Adrenal gland (tissue), 12 donors: ENCODE results near the gene RBM14. TPM values are rescaled to one million over a fixed set of nuclear protein-coding genes. Genes with fewer than 3 reads are reported as not detected.
"Not testable (repeated sequence)": the region's sequence is repeated elsewhere in the genome, so short reads cannot be mapped to it uniquely, and the experiment has no call there.

Source experiments
- DNase-seq, 7 donors: peaks; one replicate each; pipeline ENCODE4 v3.0.0-alpha.2; 2019 to 2020
- H3K27ac ChIP-seq, 5 donors: fragments of 200-600 bp; sonication (generic) in 4 of 5; 1 replicate in 3 of 5; 2 replicates in 2 of 5; pipeline versions ENCODE4 v1.5.1 to v1.8.0; 2016 to 2020; ENCODE audit warnings: mild to moderate bottlenecking in 1 of 5
- H3K27me3 ChIP-seq: fragments of 200-600 bp; 2 replicates; pipeline ENCODE4 v1.8.0; 2021
- H3K36me3 ChIP-seq, 2 donors: fragments of 200-600 bp; replicated peaks in 1 of 2; 1 replicate in 1 of 2; 2 replicates in 1 of 2; pipeline versions ENCODE4 v1.5.1 to v1.8.0; 2018 to 2022
- H3K4me1 ChIP-seq, 2 donors: fragments of 200-600 bp; replicated peaks in 1 of 2; 1 replicate in 1 of 2; 2 replicates in 1 of 2; pipeline versions ENCODE4 v1.5.1 to v1.8.0; 2018 to 2021
- H3K4me3 ChIP-seq, 4 donors: fragments of 200-600 bp; sonication (generic) in 3 of 4; one replicate each; pipeline ENCODE4 v1.5.1; 2016 to 2018
- H3K9me3 ChIP-seq, 3 donors: fragments of 200-600 bp; sonication (generic) in 1 of 3; replicated peaks in 1 of 3; 1 replicate in 2 of 3; 2 replicates in 1 of 3; pipeline versions ENCODE4 v1.5.1 to v1.8.0; 2016 to 2021
- CTCF ChIP-seq, 6 experiments: fragments of 450-650 bp in 4 of 6; fragments of 200-600 bp in 2 of 6; sonication (generic) in 1 of 6; IDR thresholded peaks; 1 replicate in 5 of 6; 2 replicates in 1 of 6; pipeline versions ENCODE4 v1.5.1 to v1.8.0; 2016 to 2021; ENCODE audit warnings: antibody characterized with exemption in 6 of 6, mild to moderate bottlenecking in 2 of 6, moderate library complexity in 1 of 6
- POLR2A ChIP-seq, 2 donors: fragments of 450-650 bp; IDR thresholded peaks; one replicate each; pipeline ENCODE4 v1.6.1; 2017; ENCODE audit warnings: antibody characterized with exemption in 2 of 2, mild to moderate bottlenecking in 2 of 2, moderate library complexity in 1 of 2
- whole genome bisulfite sequencing, 4 donors: extraction: QIAGEN DNeasy Blood & Tissue Kit in 2 of 4; methylation state at CpG; one replicate each; pipeline versions ENCODE4 v1.1.5 to v1.1.7; 2013 to 2017; 5-methylcytosine and 5-hydroxymethylcytosine counted together
- intact Hi-C, 2 donors: fragments of 100-400 bp; cut with DNase I; formaldehyde crosslinking; loops; one replicate each; pipeline versions ENCODE4 v1.14.1 to v1.15.0; 2022 to 2023
- polyA plus RNA-seq, 3 donors: library from polyadenylated mRNA; stranded (reverse); fragments of 200-250 nt in 2 of 3; fragments of 350-450 nt in 1 of 3; fragmentation: Illumina TruSeq in 1 of 3; extraction: RNeasy Lipid Tissue Mini Kit (QIAGEN cat#74804) in 1 of 3; gene quantifications; one replicate each; pipeline ENCODE4 v1.2.3, GENCODE V29; 2013 to 2014
- total RNA-seq, 9 donors: library from RNA; depleted of rRNA in 4 of 9; stranded (reverse); fragments of >200 nt in 4 of 9; fragments of 120-200 nt in 1 of 9; fragmentation: NEBNext Ultra II Directional in 1 of 9; extraction: Animal tissue kit (Norgen Biotek cat#: 25700) in 1 of 9; gene quantifications; one replicate each; pipeline versions ENCODE4 v1.1.0 to v1.2.4, GENCODE V29; 2013 to 2023
- donor health status: healthy with polysubstance abuse.
- donor health status: Bipolar disorder and iron deficiency.
- donor health status: DM: yes; HTN: yes; CAD: no.
- donor health status: DM: no; HTN: no; CAD: no.
- donor health status: DM: no; HTN: no; CAD: no.
- donor health status: DM: yes; HTN: yes; CAD: no.

RBM14 gene
- total and polyA plus RNA-seq, 12 donors, result 29.1 to 106 (median 43.8) TPM

GRCh38 chr11:66580803-66581202, 35.6 kb upstream of the RBM14 start:
- DNase-seq, result no peak
- Histone ChIP-seq H3K9me3 (no peaks in the 10 kb centered on the region), H3K27me3 (no peaks in the 10 kb centered on the region), H3K27ac (no peak overlapping the region), H3K4me1 (peaks cover 0 to 6% of the 10 kb centered on the region in 2 donors), H3K4me3 (no peak overlapping the region), H3K36me3 (no peaks in the 10 kb centered on the region)
- WGBS, 4 donors, result 80 to 95% (median 87%) methylated on average over 4 to 5 of the region's 5 CpGs
- intact Hi-C loops, result loop anchor here in 1 of 2 donors (5.0 kb wide), 1 partner anchor 96 kb away; the partner anchor contains the start of gene RBM4B
- TF ChIP-seq CTCF (IDR thresholded peaks at IDR 0.05) (no peak), POLR2A (IDR thresholded peaks at IDR 0.05) (no peak)

GRCh38 chr11:66581261-66581660, 35.2 kb upstream of the RBM14 start:
- Histone ChIP-seq H3K27me3 (no peaks in the 10 kb centered on the region), H3K4me1 (peaks cover 0 to 6% of the 10 kb centered on the region in 2 donors), H3K27ac (no peak overlapping the region), H3K4me3 (no peak overlapping the region), H3K36me3 (no peaks in the 10 kb centered on the region), H3K9me3 (no peaks in the 10 kb centered on the region)
- intact Hi-C loops, result loop anchor here in 1 of 2 donors (5.0 kb wide), 1 partner anchor 96 kb away; the partner anchor contains the start of gene RBM4B
- DNase-seq, result no peak
- TF ChIP-seq CTCF (IDR thresholded peaks at IDR 0.05) (no peak), POLR2A (IDR thresholded peaks at IDR 0.05) (no peak)
- WGBS, 4 donors, result 61 to 90% (median 85%) methylated on average over 3 of the region's 3 CpGs

GRCh38 chr11:66582565-66583147, 33.8 kb upstream of the RBM14 start:
- H3K27me3 ChIP-seq, H3K4me1 ChIP-seq, H3K4me3 ChIP-seq, H3K27ac ChIP-seq, DNase-seq, H3K9me3 ChIP-seq, H3K36me3 ChIP-seq: not testable (repeated sequence)
- WGBS, 4 donors, result 77 to 81% (median 80%) methylated on average over 3 of the region's 3 CpGs
- intact Hi-C loops, result loop anchor here in 1 of 2 donors (5.0 kb wide), 1 partner anchor 95 kb away; the partner anchor contains the start of gene RBM4B

GRCh38 chr11:66585447-66585846, 31.0 kb upstream of the RBM14 start:
- H3K27ac ChIP-seq, H3K4me3 ChIP-seq, H3K36me3 ChIP-seq, H3K27me3 ChIP-seq, H3K4me1 ChIP-seq, intact Hi-C loops, DNase-seq, H3K9me3 ChIP-seq: not testable (repeated sequence)
- WGBS, 4 donors, result 71 to 94% (median 88%) methylated on average over 1 of the region's 1 CpG

GRCh38 chr11:66586136-66586535, 30.3 kb upstream of the RBM14 start:
- no peak overlapping the region for H3K4me3 ChIP-seq
- TF ChIP-seq CTCF (IDR thresholded peaks at IDR 0.05) (no peak), POLR2A (IDR thresholded peaks at IDR 0.05) (no peak)
- intact Hi-C loops, result no loop called here

GRCh38 chr11:66589315-66589714, 27.1 kb upstream of the RBM14 start:
- whole genome bisulfite sequencing, 4 donors, result 63 to 81% (median 73%) methylated on average over 2 of the region's 2 CpGs
- H3K27ac ChIP-seq, DNase-seq, H3K9me3 ChIP-seq, H3K36me3 ChIP-seq, H3K27me3 ChIP-seq, H3K4me3 ChIP-seq, intact Hi-C loops: not testable (repeated sequence)
- H3K4me1 ChIP-seq, result peaks cover 15 to 17% of the 10 kb centered on the region in 2 donors

More at GRCh38 chr11:66586136-66586535, 30.3 kb upstream of the RBM14 start:
- no peak for DNase-seq
- no peaks in the 10 kb centered on the region for H3K36me3 ChIP-seq
- H3K27me3 ChIP-seq, result no peaks in the 10 kb centered on the region
- H3K9me3 ChIP-seq, result no peaks in the 10 kb centered on the region
- 56 to 79% (median 65%) methylated on average over 2 of the region's 2 CpGs for WGBS, 4 donors
- no peak overlapping the region for H3K27ac ChIP-seq
- no peaks in the 10 kb centered on the region for H3K4me1 ChIP-seq
